Activated CD8-positive, alpha-beta memory T cell treated with anti-CD3 and anti-CD28 coated beads, Interleukin-2, amount 50 U/mL, for 4 hours (primary cell): ENCODE results near the gene ETAA1.

Experiments used
- DNase-seq: peaks from one replicate; pipeline ENCODE4 v3.0.0-alpha.2; 2020

The ETAA1 gene

DNA sequence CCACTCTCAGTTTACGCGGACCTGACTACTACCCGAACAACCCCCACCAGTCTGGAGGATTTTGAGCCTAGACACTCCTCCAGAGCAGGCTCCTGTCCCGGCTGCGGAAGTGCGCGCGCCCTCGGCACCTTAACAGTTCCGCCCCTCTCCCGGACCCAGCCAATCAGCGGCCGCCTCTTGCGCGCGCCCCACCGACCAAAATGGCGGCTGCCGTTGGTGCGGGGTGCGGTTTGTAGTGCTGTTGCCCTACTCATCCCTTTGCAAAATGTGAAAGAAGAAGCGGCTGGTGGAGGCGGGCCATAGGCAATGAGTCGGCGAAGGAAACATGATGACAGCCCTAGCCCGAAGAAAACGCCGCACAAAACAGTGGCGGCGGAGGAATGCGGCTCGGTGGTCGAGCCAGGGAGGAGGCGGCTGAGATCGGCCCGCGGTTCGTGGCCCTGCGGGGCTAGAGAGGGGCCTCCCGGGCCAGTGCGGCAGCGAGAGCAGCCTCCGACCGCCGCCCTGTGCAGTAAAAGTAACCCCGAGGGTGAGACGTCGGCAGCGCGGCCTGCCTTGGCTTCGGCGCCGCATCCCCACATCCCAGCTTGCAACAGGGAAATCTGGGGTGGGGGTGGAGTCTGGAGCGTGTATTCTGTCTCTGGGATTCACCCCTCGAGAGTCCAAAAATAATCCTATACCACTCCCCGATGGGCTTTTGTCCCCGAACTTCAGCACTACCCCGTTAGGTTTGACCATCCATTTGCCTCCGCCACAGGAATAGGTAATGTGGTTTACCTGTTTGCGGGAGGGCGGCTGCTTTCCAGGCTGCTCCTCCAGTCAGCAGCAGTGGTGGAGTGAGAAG lies at the start of gene ETAA1:
Gene ETAA1 (plus strand): TSS at position 191 of the 844 bp plus-strand sequence. CDS start 116 bp downstream, at position 307.
- peak; percentile 93 for DNase-seq

DNA sequence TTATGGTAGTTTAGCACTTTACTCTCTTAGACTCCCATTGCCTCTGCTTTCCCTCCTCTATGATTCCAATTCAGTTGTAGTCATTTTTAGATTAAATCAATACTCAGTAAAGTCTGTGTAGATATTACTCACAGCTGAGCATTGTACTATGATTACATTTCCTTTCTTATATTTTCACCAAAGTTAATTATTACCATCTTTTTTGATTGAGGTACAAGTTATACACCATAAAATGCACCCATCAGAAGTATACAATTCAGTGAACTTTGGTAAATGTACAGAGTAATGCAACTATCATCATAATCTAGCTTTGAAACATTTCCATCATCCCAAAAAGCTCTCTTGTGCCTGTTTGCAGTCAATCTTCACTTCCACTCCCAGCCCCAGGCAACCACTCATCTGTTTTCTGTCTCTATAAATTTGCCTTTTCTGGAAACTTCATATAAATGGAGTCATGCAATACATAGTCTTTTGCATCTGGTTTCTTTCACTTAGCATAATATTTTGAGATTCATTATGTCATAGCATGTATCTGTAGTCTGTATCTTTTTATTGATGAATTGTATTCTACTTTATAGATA lies 30.2 kb upstream of the ETAA1 start:
- DNase-seq: no peak

DNA sequence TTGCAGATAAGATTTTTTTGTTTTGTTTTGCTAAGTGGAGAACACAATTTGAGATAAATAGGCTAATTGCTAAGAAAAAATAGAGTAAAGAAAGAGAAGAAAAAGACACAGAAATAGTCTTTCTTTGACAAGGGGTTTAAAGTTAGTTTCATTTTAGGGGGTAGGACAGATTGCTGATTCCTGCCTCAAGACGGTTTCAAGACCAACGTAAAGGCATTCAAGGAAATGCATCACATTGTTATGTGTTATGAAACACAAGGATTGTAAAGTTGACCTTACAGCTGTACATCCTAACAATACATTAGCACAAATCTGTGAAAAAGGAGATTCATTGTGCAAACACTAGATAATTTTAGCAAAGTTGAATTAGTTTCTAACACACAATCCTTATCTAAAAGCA lies 22.7 kb upstream of the ETAA1 start:
- no peak for DNase-seq

DNA sequence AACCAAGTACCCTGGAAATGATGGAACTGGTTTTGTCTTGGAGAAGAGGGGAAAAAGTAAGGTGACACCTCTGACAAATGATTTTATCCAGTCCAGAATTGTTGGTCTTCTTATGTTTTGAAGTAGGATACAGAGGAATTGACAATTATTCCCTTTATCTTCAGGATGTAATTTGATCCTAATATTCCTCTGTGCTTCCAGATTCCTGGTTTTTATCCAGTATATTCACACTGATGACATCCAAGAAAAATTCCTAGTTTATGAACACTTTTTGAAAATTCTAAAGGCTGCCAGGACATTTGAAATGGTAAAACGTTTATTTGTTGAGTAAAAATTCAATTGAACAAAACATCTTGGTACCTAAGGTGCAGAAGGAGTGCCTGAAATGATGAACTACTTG lies 22.2 kb upstream of the ETAA1 start:
- no peak for DNase-seq

DNA sequence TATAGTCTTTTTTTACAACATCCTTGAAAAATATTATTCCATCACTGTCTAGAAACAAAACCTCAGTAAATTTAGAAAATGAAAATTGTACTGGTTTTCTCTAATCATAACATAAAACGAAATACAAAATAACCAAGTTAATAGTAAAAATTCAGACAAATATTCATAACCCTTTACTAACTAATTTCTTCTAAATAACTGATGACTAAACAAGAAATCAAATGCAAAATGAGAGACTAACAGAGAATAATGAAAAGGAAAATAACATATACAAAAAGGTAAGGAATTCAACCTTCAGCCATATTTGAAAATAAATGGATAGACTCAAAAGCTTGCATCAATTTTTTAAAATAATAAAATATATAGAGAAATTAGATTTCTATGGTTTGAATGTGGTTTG lies 18.6 kb upstream of the ETAA1 start:
- no peak for DNase-seq

DNA sequence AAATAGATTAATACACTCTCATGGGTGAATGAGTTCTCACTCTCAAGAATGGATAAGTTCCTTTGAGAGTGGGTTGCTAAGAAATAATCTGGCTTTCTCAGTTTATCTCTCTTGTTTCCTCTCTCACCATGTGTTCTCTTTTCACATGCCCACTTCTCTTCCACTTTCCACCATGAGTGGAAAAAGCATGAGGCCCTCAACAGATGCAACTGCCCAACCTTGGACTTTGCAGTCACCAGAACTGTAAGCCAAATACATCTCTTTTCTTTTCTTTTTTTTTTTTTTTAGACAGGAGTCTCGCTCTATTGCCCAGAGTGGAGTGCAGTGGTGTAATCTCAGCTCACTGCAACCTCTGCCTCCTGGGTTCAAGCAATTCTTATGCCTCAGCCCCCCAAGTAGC lies 18.1 kb upstream of the ETAA1 start:
- DNase-seq: no peak

DNA sequence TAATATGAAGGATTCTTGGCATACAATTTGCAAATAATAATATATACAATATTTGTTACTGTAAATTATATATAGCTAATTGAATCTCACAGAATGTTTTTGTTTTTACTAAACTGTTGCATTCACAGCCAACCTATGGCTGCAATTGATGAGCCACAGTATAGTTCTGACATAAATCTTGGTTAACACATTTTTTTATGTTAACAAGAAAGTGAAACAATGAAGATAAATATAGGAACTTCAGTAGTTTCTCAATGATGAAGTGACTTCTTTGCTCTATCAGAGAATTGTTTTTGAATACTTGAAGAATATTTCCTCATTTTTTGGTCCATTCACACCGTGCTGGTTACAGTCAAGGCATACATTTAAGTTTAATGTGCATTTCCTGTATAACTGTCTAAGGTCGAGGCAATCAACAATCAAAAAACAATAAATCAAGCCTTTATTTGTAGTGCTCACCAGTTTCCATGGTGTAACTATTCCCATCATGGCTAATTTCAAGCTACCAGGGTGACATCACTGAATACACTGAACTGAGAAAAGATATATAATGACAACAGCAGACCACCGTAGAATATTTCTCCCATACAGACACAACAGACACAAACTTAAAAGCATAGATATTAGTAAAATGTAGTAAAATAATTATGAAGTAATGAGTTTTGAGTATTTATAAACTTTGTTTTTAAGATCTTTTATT lies 12.9 kb upstream of the ETAA1 start:
- no peak for DNase-seq

DNA sequence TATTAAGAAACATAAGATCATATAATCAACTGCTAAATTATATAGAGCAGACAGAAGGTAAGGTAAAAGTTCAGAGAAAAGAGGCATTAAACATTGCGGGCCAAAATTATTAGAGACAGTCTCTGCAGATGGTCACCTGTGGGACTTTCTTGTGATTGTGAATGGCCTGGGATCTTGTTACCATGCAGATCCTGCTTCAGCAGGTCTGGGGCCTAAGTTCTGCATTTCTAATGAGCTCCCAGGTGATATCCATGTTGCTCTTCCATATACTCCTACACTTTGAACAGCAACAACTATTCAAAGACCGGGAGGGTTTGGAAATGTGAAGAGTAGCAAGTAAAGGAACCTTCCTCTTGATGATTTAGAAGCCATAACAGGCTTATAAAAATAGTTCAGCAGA lies 8.5 kb upstream of the ETAA1 start:
- DNase-seq: no peak

DNA sequence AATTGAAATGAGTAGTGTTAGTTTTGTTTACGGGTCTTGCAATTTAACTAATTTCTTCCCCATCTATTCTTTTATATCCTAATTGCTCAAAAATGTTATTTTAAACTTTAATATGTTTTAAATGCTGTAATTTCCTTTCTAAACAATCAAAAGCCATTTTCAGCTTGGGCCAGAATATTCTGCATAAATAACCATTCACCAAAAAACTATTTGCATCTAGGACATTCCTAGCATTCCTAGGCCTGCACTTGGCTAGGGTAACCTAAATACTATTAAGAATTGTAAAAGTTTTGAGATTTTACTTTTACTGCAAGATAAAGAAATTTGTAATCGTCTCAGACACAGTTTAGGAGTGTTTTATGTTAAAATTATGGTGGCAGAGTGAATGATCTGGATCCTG lies 7.8 kb upstream of the ETAA1 start:
- no peak for DNase-seq

DNA sequence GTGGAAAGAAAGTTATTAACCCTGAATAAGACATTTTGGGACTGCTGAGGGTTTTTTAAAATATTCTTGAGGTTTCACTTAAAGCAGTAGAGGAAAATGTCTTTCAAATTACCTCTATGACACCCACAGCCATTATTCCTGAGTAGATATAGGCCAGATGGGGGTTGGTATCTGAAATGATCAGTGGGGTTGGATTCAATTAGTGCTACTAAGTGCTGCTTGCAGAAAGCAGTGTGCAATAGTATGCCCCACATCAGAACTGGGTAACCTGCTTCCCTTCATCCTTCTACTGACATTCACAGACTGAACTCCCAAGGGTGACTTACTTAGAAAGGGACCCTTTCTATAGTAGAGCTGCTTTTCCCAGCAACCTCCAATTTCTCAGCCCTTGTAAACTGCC lies 7.3 kb upstream of the ETAA1 start:
- DNase-seq: no peak

DNA sequence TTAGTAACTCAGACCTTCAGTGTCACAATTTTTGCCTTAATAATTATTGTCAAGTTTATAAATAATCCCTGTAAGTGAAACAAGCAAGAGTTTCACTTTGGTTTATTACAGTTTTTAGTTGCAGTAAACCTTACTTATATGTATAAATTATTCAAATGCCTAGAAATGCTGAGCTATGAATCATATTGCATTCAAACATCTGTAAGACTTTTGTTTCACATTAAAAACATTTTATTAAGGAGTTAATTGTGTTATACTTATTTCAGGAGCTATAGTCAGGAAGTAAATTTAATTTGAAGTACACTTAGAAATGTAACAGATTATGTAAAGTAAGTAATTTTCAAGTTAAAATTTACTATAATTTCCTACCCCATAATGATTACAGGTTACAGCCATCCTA lies 3.9 kb upstream of the ETAA1 start:
- DNase-seq: no peak

DNA sequence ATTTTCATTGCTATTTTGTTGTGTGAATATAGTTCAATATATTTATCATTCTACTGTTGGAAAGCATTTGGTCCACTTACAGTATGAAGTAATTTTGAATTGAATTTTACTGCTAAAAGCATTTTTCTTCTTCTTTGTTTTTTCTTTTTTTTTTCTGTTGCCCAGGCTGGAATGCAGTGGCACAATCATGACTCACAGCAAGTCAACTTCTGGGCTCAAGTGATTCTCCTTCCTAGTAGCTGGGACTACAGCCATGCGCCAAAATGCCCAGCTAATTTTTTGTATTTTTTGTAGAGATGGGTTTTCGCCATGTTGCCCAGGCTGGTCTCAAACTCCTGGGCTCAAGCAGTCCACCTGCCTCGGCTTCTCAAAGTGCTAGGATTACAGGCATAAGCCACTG lies 2.4 kb upstream of the ETAA1 start:
- no peak for DNase-seq

DNA sequence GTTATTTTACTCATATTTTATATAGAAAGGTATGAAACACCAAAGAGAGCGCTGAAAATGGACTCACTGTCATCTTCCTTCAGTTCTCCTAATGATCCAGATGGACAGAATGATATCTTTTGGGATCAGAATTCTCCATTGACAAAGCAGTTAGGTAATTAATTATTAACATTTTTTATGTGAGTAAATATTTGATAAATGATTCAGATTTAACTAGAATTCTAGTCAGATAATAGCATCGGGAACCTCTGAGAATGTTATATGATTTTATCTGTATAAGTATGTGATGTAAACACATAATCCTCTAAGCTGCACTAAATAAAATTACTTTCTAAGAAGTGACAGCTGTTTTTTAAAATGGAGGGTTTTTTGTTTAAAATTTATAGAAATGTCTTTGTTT lies 2.0 kb downstream of the ETAA1 start:
- DNase-seq: no peak

DNA sequence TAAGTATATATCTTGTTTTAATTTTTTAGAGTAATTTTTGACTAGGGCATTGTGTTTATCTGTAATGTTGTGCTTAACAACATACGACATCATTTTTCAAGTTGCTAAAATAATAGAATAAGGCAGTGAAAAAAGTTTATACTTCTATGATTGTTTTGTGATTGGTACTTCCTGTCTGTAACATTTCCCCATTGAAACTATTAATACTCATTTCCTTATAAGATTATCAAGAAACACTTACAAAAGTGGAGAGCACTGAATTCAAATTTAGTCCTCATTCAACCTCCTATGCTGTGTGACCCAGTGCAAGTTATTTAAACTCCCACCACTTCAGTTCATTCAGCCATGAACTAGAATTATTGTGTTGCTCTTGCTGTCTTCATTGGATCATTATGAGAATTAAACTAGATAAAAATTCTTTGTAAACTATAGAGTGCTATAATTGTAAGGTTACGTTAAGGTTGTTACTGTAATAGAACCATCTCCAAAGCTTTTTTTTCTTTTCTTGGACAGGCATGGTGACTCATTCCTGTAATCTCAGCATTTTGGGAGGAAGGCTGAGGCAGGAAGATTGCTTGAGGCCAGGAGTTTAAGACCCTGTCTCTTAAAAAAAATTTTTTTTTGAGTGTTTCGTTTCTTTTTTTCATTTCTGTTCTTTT lies 2.8 kb downstream of the ETAA1 start:
- no peak for DNase-seq

DNA sequence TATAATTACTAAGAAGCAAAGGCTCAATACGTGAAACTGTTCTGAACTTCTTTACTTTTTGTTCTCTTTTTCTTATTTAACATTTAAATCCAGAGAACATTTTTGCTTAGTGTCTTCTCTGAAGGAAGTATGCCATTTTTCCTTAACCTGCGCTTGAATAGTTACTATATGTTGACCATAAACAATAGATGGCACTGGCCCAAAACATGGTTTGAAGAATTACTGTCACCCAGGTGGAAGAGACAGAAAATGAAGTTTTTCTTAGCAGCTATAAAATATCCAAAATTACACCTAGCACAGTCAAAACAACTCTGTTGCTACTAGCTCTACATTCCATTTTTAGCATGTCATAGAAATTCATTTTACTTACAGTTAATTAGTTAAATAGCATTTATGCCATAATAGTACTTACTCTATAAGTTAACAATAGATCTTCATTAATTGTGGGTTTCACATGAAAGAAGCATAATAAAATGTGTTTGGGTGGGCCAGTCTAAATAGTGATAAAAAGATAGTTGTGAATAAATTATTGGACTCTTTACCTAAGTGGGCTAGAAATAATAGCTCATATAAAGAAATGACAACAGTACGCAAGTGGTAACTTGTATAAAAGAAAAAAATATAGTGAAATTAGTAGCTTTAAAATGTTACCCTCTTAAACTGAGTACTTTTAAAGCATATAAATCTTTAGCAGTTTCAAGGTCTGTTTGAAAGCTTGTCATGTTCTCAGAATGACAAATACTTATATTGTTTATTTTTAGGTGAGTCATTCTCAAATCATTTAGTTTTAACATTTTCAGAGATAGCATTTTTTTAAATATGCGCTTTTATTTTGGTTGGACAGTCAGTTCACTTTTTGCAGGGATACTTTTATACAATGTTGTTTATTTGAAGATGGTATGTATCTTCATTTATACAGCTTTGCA lies 3.7 kb downstream of the ETAA1 start:
- no peak for DNase-seq

DNA sequence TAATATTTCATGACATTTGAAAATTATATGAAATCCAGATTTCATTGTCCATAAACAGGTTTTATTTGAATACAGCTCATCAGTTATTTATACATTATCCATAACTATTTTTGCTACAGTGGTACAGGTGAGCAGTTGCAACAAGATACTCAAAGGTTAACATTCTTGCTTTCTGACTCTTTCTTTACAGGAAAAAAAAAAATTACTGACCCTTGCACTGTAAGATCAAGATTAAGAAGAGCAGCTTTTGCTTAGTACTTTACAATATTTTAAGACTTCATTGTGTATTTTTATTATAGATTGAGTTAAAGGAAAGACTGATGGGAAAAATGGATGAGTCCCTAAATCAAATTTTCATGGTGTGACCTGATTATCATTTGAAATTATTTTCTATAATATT lies 11.2 kb downstream of the ETAA1 start:
- no peak for DNase-seq

DNA sequence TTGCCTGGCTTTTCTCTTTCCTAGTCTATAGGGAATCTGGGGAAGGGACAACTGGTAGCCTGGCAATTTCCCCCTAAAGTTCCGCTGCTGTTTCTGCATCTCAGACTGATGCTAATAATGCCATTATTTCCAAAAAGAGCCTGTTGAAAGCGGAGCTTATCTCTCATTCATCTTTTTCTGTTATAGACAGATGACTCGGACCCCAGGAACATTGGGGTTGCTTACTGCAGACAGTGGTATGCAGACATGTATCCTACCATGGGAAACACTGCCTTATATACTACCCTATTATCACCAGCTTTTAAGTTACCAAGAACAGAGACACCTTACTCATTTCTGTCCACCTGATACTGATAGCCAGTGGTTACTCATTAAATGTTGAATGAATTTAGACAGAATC lies 15.3 kb downstream of the ETAA1 start:
- DNase-seq: no peak

DNA sequence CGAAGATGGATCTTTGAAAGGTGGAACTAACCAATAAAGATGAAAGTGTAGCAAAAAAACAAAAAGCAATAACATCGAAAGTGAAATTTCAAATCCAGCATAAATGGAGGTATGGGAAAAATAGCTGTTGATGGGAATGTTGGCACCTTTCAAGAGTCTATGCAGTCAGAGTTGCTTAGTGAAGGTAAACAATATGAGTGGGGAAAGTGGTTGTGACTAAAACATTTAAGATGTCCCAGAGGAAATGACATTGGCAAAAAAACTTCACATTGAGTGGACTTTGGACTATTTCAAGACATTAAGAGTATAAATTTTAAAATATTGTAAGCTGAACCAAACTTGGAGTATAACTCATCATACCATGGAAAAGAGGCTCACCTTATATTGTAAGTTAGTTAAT lies 17.7 kb downstream of the ETAA1 start:
- no peak for DNase-seq

DNA sequence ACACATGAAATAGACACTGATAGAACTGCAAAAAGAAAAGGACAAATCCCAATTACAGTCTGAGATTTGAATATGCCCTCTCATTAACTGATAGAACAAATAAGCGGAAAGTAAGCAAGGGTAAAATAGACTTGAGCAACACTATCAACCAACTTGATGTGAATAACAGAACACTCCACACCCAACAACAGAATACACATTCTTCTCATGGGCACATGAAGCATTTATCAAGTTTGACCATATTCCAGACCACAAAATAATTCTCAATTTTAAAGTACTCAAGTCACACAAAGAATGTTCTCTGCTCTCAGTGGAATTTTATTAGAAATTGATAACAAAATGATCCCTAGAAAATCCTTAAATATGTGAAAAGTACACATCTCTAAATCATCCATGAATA lies 19.0 kb downstream of the ETAA1 start:
- no peak for DNase-seq

DNA sequence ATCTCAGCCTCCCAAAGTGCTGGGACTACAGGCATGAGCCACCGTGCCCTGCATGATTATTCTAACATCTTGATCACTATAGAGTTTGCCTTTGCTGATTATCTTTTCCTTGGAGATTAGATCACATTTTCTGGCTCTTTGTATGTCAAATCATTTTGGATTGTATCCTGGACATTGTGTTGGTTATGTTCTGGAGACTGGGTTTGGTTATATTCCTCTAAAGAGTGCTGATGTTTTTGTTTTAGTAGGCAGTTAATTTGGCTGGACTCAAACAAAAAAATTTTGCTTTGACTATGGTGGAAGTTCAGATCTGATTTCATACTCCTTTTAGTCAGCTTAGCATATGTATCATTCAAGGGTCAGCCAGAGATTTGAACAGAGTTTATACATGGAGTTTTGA lies 26.4 kb downstream of the ETAA1 start:
- no peak for DNase-seq

DNA sequence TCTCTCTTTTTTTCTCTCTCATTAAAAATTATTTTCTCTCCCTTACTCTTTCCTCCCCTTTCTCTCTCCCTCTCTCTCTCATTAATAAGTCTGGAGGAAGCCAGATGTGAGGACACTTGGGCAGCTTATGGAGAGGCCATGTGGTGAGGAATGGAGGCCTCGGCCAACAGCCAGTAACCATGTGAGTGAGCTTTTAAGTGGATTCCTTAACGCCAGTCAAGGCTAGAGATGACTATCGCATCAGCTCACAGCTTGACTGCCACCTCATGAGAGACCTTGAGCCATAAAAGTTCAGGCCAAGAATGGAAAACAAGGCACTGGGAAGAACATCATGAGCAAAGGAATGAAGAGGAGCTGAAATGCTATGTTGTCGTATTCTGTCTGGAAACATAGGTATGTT lies 39.1 kb downstream of the ETAA1 start:
- DNase-seq: no peak

DNA sequence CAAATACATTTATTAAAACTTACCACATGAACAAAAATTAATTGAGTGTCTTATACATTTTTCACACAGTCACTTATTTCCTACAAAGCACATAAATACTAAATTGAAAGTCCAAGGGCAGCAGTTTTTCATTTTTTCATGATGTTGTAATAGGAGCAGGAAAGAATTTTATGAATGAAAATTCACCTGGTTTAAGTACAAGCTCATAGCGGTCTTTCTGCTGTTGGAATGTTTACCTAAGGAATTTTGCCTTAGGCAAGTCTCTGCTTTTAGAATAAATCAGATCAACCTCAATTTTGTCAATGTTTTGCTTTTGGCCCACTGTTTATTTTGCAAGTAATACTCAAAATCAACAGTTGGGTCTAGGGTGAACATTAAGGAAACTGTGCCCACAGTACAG lies 40.0 kb downstream of the ETAA1 start:
- no peak for DNase-seq

DNA sequence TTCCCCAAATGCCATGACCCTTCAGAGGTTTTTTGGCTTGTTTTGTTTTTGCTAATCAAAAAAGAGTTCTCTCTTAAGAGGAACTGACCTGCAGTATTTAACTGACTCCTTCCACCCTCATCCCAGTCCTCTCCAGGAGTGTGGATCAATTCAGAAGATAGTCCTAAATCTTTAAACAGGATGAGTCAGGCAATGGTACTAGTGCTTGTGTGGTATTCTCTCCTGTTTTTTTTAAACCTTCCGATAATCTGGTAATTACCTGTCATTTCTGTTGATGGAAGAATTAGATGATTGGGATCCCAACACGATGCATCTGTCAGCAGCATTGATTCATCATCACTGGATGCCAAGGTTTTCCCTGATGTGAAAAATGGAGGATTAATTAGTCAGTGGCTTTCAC lies 41.2 kb downstream of the ETAA1 start:
- DNase-seq: no peak
